ENCODE results near the gene MC4R.

DNA sequence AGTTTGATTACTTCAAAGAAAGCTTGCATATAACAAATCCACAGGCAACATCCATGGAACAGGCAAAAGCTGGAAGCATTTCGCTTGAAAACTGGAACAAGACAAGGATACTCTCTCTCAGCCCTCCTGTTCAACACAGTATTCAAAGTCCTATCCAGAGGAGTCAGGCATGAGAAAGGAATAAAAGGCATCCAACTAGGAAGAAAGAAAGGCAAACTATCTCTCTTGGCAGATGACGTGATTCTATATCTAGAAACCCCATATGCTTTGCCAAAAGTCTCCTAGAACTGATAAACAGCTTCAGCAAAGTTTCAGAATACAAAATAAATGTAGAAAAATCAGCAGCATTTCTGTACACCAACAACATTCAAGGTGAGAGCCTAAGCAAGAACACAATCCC lies 34.1 kb upstream of the MC4R start:
- TF ChIP-seq, protein P1, sequence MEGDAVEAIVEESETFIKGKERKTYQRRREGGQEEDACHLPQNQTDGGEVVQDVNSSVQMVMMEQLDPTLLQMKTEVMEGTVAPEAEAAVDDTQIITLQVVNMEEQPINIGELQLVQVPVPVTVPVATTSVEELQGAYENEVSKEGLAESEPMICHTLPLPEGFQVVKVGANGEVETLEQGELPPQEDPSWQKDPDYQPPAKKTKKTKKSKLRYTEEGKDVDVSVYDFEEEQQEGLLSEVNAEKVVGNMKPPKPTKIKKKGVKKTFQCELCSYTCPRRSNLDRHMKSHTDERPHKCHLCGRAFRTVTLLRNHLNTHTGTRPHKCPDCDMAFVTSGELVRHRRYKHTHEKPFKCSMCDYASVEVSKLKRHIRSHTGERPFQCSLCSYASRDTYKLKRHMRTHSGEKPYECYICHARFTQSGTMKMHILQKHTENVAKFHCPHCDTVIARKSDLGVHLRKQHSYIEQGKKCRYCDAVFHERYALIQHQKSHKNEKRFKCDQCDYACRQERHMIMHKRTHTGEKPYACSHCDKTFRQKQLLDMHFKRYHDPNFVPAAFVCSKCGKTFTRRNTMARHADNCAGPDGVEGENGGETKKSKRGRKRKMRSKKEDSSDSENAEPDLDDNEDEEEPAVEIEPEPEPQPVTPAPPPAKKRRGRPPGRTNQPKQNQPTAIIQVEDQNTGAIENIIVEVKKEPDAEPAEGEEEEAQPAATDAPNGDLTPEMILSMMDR (IDR thresholded peaks at IDR 0.05; ENCODE audit: poor library complexity, severe bottlenecking): no peak
- TF ChIP-seq RAD21 (conservative IDR thresholded peaks at IDR 0.05) (no peak), SMC3 (conservative IDR thresholded peaks at IDR 0.05; ENCODE audit: poor library complexity) (no peak), EZH2 (IDR thresholded peaks at IDR 0.05; ENCODE audit: borderline replicate concordance, insufficient read depth, low read length, poor library complexity, severe bottlenecking) (no peak)

All from neural cell (in vitro differentiated cells).